ENCODE measurements around the gene SRC. TPM values are rescaled to one million over a fixed set of nuclear protein-coding genes. Genes with fewer than 3 reads are reported as not detected.
"Not testable (repeated sequence)": the region's sequence is repeated elsewhere in the genome, so short reads cannot be mapped to it uniquely, and the experiment has no call there.

The SRC gene
- total RNA-seq, 2 donors from 2014 or later, result 6.9 to 14.3 TPM

- no peak for DNase-seq (ENCODE audit: low spot score)
- Histone ChIP-seq H3K4me1 (no peaks in the 10 kb centered on the region), H3K9me3 (no peaks in the 10 kb centered on the region), H3K27ac (no peak overlapping the region), H3K36me3 (peaks cover 9% of the 10 kb centered on the region), H3K27me3 (no peaks in the 10 kb centered on the region), H3K4me3 (no peak overlapping the region)
- no peak for TF ChIP-seq CTCF (IDR thresholded peaks at IDR 0.05)
Observed at GRCh38 chr20:37369846-37370245, 23.9 kb downstream of the SRC start.

GRCh38 chr20:37371845-37372244 lies 25.9 kb downstream of the SRC start:
- H3K9me3 ChIP-seq; H3K27ac ChIP-seq; H3K4me1 ChIP-seq; H3K27me3 ChIP-seq; H3K36me3 ChIP-seq; DNase-seq (ENCODE audit: low spot score); H3K4me3 ChIP-seq: not testable (repeated sequence)

- TF ChIP-seq CTCF (IDR thresholded peaks at IDR 0.05), result no peak
- no peak for DNase-seq (ENCODE audit: low spot score)
- Histone ChIP-seq H3K36me3 (no peaks in the 10 kb centered on the region), H3K4me1 (no peaks in the 10 kb centered on the region), H3K9me3 (no peaks in the 10 kb centered on the region), H3K27ac (no peak overlapping the region), H3K27me3 (no peaks in the 10 kb centered on the region), H3K4me3 (no peak overlapping the region)
Observed at GRCh38 chr20:37372441-37372840, 26.5 kb downstream of the SRC start.

GRCh38 chr20:37373020-37373598 lies 27.2 kb downstream of the SRC start:
- DNase-seq (ENCODE audit: low spot score), result no peak
- no peak for TF ChIP-seq CTCF (IDR thresholded peaks at IDR 0.05)
- Histone ChIP-seq H3K9me3 (no peaks in the 10 kb centered on the region), H3K4me1 (no peaks in the 10 kb centered on the region), H3K27ac (no peak overlapping the region), H3K27me3 (no peaks in the 10 kb centered on the region), H3K36me3 (no peaks in the 10 kb centered on the region), H3K4me3 (no peak overlapping the region)

GRCh38 chr20:37375227-37375626 lies 29.3 kb downstream of the SRC start:
- Histone ChIP-seq H3K27ac (no peak overlapping the region), H3K9me3 (no peaks in the 10 kb centered on the region), H3K27me3 (no peaks in the 10 kb centered on the region), H3K4me3 (no peak overlapping the region), H3K36me3 (no peaks in the 10 kb centered on the region), H3K4me1 (no peaks in the 10 kb centered on the region)
- no peak for DNase-seq (ENCODE audit: low spot score)
- no peak for TF ChIP-seq CTCF (IDR thresholded peaks at IDR 0.05)

- Histone ChIP-seq H3K4me1 (no peaks in the 10 kb centered on the region), H3K27me3 (no peaks in the 10 kb centered on the region), H3K4me3 (no peak overlapping the region), H3K36me3 (no peaks in the 10 kb centered on the region), H3K27ac (no peak overlapping the region), H3K9me3 (no peaks in the 10 kb centered on the region)
- no peak for DNase-seq (ENCODE audit: low spot score)
- no peak for TF ChIP-seq CTCF (IDR thresholded peaks at IDR 0.05)
Observed at GRCh38 chr20:37376324-37376723, 30.4 kb downstream of the SRC start.

All from right atrium auricular region (tissue), 2 donors.